GM18861 (cell line): ENCODE results near the gene PSG2.
"Not testable (repeated sequence)": the region's sequence is repeated elsewhere in the genome, so short reads cannot be mapped to it uniquely, and the experiment has no call there.

Experiments used
- ATAC-seq: cut with Tn5 transposase; IDR thresholded peaks from one replicate; pipeline ENCODE4 v1.9.1; 2021; ENCODE audit not compliant: unreplicated experiment

Gene PSG2

DNA sequence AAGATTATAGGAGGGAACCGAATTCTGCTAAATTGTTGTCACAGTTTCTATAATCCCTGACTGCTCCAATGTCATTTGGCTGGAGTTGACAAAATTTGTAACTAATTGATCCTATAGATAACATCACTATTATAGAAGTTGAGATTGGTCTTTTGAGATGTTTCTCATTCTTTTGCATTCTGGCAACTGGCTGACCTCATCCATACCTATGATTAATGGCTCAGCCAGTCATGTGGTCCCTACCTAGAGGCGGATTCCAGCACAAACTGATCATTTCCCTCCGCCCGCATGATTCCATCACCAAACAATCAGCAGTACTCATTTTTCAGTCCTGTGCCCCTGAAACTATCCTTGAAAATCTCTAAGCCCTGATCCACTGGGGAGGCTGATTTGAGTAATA lies 4.2 kb downstream of the PSG2 start:
- no peak for ATAC-seq

DNA sequence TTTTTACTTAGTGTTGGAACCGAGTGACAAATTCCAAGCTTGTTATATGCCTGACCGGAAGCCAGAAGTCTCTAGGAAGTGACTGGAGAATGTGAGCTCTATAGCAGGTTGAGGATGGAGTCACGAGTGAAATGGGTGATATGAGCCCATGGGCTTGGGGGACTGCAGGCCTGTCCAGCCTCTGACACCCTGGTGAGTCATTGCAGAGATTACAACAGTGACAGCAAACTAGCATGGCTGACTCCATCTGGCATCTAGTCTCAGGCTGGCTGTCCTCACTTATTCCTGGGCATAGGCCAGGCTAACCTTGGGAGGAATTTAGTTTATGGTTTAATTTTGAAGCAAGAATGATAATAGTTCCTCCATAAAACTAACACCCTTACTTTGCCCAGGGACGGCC lies 4.6 kb downstream of the PSG2 start:
- ATAC-seq: not testable (repeated sequence)

DNA sequence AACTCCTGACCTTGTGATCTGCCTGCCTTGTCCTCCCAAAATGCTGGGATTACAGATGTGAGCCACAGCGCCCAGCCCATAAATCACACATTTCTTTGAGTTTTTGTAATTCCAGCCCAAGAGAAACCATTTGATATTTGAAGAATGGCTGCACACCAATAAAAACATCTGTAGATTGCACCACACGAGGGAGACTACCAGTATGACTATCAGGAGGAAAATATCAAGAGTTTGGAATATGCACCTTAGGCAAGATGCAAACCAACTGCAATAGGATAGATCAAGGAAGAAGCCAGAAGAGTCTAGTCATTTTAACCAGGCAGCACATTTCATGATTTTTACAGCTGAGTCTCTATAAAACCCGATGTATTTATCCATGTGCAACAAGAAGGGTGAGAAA lies 20.1 kb downstream of the PSG2 start:
- not testable (repeated sequence) for ATAC-seq

GRCh38 chr19:43061326-43061725 lies 21.2 kb downstream of the PSG2 start:
- ATAC-seq: not testable (repeated sequence)

DNA sequence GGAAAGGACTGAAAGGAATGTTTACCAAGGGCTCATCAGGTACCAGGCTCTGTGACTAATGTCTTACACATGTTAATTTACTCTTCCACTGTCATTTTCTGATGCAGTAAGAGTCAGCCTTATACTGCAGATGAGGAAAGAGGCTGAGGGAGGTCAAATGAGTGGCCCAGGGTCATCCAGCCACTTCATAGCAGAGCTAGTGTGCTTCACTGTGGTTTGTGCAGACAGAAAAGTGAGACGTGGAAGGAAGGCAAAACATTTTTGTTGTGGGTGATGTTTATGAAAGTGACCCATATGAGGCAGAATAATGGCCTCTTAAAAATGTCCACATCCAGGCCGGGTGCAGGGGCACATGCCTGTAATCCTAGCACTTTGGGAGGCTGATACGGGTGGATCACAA lies 22.2 kb downstream of the PSG2 start:
- not testable (repeated sequence) for ATAC-seq

- not testable (repeated sequence) for ATAC-seq
Observed at GRCh38 chr19:43059482-43059881, 23.0 kb downstream of the PSG2 start.

GRCh38 chr19:43058440-43058839 lies 24.1 kb downstream of the PSG2 start:
- ATAC-seq: not testable (repeated sequence)

DNA sequence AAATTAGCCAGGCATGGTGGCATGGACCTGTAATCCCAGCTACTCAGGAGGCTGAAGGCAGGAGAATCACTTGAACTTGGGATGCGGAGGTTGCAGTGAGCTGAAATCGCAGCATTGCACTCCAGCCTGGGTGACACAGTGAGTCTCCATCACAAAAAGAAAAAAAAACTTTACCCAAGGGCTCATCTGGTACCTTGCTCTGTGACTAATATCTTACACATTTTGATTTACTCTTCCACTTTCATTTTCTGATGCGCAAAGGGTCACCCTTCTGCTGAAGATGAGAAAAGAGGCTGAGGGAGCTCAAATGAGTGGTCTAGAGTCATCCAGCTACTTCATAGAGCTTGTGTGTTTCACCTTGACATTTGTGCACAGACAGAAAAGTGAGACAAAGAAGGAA lies 34.5 kb downstream of the PSG2 start:
- not testable (repeated sequence) for ATAC-seq

DNA sequence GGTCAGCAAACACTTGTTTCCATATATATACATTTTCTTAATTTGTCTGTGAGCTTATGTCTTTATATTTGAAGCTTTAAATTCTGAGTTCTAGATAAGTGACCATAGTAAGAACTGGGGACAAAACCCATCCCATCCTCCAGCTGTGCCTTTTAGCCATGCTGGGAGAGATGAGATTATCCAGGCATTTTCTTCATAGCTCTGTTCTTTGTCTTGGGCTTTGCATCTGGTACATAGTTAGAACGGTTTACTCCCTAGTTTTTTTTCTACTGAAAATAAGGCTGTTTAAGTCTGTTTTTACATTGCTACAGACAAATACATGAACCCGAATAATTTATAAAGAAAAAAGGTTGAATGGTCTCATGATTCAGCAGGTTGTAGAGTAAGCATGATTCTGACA lies 35.9 kb downstream of the PSG2 start:
- ATAC-seq: not testable (repeated sequence)

DNA sequence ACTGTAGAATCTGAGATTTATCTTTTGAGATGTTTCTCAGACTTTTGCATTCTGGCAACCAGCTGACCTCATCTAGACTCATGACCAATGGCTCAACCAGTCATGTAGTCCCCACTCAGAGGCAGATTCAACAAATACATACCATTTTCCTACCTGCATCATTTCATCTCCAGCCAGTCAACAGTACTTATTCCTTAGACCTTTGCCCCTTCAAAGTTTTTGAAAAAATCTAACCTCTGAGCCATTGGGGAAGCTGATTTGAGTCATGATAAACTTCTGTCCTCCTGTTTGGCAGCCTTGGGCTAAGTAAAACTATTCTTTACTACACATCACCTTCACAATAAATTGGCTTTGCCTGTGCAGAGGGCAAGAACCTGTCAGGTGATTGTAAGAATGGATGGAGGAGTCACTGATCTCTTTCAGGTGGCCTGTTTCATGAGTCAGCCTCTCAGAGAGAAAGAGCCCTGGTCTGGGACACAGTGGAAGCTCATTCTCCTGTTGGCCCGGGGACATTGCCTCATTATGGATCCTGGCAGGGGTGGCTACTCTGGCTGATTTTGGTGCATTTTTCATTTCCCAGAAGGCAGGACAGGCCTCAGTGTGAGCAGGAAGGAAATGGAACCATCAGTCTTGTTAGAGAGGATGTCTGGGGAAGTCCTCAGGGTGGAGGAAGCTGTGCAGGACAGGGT lies 38.9 kb downstream of the PSG2 start:
- ATAC-seq: not testable (repeated sequence)

DNA sequence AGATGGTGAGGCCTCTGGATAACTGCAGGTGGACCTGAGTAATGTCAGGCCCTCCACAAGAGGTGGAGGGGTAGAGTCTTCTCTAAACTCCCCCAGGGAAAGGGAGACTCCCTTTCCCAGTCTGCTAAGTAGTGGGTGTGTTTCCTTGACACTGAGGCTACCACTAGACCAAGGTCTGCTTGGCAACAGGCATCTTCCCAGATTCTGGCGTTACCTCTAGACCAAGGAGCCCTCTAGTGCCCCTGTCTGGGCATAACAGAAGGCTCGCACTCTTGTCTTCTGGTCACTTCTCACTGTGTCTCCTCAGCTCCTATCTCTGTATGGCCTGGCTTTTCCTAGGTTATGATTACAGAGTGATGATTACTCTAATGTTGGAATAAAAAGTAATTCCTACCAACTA lies 50.9 kb downstream of the PSG2 start:
- not testable (repeated sequence) for ATAC-seq

- no peak for ATAC-seq
Observed at GRCh38 chr19:43028866-43029265, 53.6 kb downstream of the PSG2 start.

GRCh38 chr19:43027985-43028384 lies 54.5 kb downstream of the PSG2 start:
- ATAC-seq: not testable (repeated sequence)

DNA sequence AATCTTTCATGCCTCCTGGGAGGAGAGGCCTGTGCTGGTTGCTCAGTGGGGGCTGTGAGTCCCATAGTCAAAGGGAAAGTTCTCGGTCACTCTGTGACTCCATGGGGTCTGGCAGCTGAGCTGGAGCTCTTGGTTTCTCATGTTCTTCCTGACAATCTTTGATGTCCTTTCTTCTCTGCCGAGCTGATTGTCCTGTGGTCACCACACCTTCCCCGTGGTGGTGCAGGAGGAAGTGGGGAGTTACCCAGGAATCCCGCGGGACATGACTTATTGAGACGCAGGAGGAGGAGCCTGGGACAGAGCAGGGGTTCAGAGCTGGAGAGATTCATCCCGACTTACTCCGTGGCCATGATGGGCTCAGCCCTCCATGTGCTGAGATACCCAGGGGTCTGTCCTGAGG lies 55.4 kb downstream of the PSG2 start:
- not testable (repeated sequence) for ATAC-seq

DNA sequence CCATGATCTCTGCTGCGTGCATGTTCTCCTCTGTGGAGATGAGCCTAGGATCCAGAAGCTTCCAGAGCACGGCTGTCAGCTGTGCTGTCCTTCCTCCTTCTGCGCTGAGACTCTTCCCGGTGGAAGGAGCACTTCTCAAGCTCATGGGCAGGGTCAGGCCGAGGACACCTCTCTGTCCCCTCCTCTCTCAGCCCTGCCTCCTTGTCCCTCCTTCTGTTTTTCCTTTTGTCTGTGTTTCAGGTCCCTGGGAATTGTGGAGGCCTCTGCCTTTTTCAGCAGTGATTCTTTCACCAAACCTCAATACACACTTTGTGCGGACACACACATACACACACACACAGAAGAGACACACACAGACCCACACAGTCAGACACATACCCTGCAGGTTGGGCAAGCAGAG lies 56.1 kb downstream of the PSG2 start, which contains the start of gene PSG11:
TSS of gene PSG11 (minus strand) at position 101 of the 400 bp plus-strand sequence. CDS start at position 4, 97 bp downstream.
- not testable (repeated sequence) for ATAC-seq

- ATAC-seq: not testable (repeated sequence)
Observed at GRCh38 chr19:43022098-43022497, 60.4 kb downstream of the PSG2 start.

- not testable (repeated sequence) for ATAC-seq
Observed at GRCh38 chr19:43021629-43022028, 60.9 kb downstream of the PSG2 start.

- not testable (repeated sequence) for ATAC-seq
Observed at GRCh38 chr19:43019588-43019987, 62.9 kb downstream of the PSG2 start.
